Activated CD4-positive, alpha-beta T cell treated with anti-CD3 and anti-CD28 coated beads, Interleukin-2, amount 50 U/mL, for 4 hours (primary cell): Measurements from ENCODE around the gene CYLD.

ENCODE experiments used
- DNase-seq, 2 experiments: peaks; one replicate each; pipeline ENCODE4 v3.0.0-alpha.2; 2020

The CYLD gene

GRCh38 chr16:50848755-50849514, 107.0 kb downstream of the CYLD start:
- no peak for DNase-seq
